Measurements from ENCODE around the gene RAD50.

- TF ChIP-seq CTCF (conservative IDR thresholded peaks at IDR 0.05; ENCODE audit: low read depth, low read length) (no peak), ELK1 (IDR thresholded peaks at IDR 0.05; ENCODE audit: borderline replicate concordance, low read depth, low read length) (no peak), POLR2A (IDR thresholded peaks at IDR 0.05; ENCODE audit: low read depth, low read length) (no peak), MXI1 (IDR thresholded peaks at IDR 0.05; ENCODE audit: borderline replicate concordance, low read depth, low read length) (no peak), USF2 (IDR thresholded peaks at IDR 0.05; ENCODE audit: low read depth, low read length) (no peak), MAFK (IDR thresholded peaks at IDR 0.05; ENCODE audit: low read depth, low read length) (no peak), SMC3 (IDR thresholded peaks at IDR 0.05; ENCODE audit: low read depth, low read length) (no peak), BHLHE40 (IDR thresholded peaks at IDR 0.05; ENCODE audit: low read depth, low read length) (no peak), RCOR1 (IDR thresholded peaks at IDR 0.05; ENCODE audit: insufficient replicate concordance, low read length) (no peak), CEBPB (IDR thresholded peaks at IDR 0.05; ENCODE audit: low read depth, low read length) (no peak), RAD21 (IDR thresholded peaks at IDR 0.05; ENCODE audit: low read length) (no peak), RFX5 (IDR thresholded peaks at IDR 0.05; ENCODE audit: low read depth, low read length) (no peak), CHD1 (IDR thresholded peaks at IDR 0.05; ENCODE audit: low read depth, low read length) (no peak), FOS (IDR thresholded peaks at IDR 0.05; ENCODE audit: low read depth, low read length) (no peak)
Measured at GRCh38 chr5:132656774-132657355, 100.1 kb downstream of the RAD50 start.

Measured in IMR-90 (cell line).